Nephron progenitor cell (in vitro differentiated cells): ENCODE data around the gene RHOBTB3.
"Not testable (repeated sequence)": the region's sequence is repeated elsewhere in the genome, so short reads cannot be mapped to it uniquely, and the experiment has no call there.

Source experiments
- DNase-seq: peaks from one replicate; pipeline ENCODE4 v3.0.0; 2021
- H3K27ac Mint-ChIP-seq: 2 replicates; pipeline ENCODE4 v1.8.0; 2021; ENCODE audit warnings: mild to moderate bottlenecking, moderate library complexity, mixed read lengths
- H3K27me3 Mint-ChIP-seq: 2 replicates; pipeline ENCODE4 v1.8.0; 2021; ENCODE audit warnings: mild to moderate bottlenecking, low read depth, mixed read lengths; ENCODE audit not compliant: poor library complexity
- H3K36me3 Mint-ChIP-seq: 2 replicates; pipeline ENCODE4 v1.8.0; 2021; ENCODE audit warnings: low read depth, mixed read lengths
- H3K4me1 Mint-ChIP-seq: 2 replicates; pipeline ENCODE4 v1.8.0; 2021; ENCODE audit warnings: mixed read lengths
- H3K4me3 Mint-ChIP-seq: 2 replicates; pipeline ENCODE4 v1.8.0; 2021; ENCODE audit warnings: mild to moderate bottlenecking, moderate library complexity, mixed read lengths
- H3K9me3 Mint-ChIP-seq: 2 replicates; pipeline ENCODE4 v1.8.0; 2021; ENCODE audit warnings: mild to moderate bottlenecking, moderate library complexity, mixed read lengths
- TF ChIP-seq, protein P1 (sequence below): fragments of 200-600 bp; sonication (generic); IDR thresholded peaks from 2 replicates; pipeline ENCODE4 v1.5.0; 2021; ENCODE audit warnings: antibody characterized with exemption

RHOBTB3 gene

DNA sequence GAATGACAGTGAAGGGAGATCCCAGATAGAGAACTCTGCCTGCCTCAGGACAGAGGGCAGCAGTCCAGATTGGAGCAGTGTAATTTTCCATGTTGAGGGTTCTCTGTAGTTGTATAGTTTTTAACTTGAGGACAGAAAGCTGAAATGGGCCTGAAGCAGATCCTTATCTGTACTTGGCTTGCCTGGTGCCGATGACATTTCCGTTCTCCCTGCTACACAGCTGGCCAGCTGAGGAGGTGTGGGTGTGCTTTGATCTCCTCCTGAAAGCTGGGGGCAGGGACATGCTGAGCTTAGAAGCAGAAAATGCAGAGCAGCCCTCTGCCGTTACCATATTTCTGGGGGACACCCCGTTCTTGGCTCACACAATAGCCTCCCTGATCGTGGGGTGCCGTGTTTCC lies 80.9 kb downstream of the RHOBTB3 start:
- TF ChIP-seq, protein P1, sequence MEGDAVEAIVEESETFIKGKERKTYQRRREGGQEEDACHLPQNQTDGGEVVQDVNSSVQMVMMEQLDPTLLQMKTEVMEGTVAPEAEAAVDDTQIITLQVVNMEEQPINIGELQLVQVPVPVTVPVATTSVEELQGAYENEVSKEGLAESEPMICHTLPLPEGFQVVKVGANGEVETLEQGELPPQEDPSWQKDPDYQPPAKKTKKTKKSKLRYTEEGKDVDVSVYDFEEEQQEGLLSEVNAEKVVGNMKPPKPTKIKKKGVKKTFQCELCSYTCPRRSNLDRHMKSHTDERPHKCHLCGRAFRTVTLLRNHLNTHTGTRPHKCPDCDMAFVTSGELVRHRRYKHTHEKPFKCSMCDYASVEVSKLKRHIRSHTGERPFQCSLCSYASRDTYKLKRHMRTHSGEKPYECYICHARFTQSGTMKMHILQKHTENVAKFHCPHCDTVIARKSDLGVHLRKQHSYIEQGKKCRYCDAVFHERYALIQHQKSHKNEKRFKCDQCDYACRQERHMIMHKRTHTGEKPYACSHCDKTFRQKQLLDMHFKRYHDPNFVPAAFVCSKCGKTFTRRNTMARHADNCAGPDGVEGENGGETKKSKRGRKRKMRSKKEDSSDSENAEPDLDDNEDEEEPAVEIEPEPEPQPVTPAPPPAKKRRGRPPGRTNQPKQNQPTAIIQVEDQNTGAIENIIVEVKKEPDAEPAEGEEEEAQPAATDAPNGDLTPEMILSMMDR: no peak
- Mint-ChIP-seq H3K4me1 (peaks cover 54% of the 10 kb centered on the region), H3K4me3 (no peak overlapping the region), H3K27ac (no peak overlapping the region), H3K36me3 (peaks cover 39% of the 10 kb centered on the region), H3K27me3 (no peaks in the 10 kb centered on the region), H3K9me3 (no peaks in the 10 kb centered on the region)
- DNase-seq: no peak

GRCh38 chr5:95813035-95813434 lies 81.9 kb downstream of the RHOBTB3 start:
- H3K27me3 Mint-ChIP-seq, H3K4me3 Mint-ChIP-seq, H3K27ac Mint-ChIP-seq, DNase-seq, H3K9me3 Mint-ChIP-seq: not testable (repeated sequence)
- Mint-ChIP-seq H3K36me3 (peaks cover 39% of the 10 kb centered on the region), H3K4me1 (peaks cover 63% of the 10 kb centered on the region)

GRCh38 chr5:95815155-95815729 lies 84.1 kb downstream of the RHOBTB3 start:
- Mint-ChIP-seq H3K27ac (no peak overlapping the region), H3K27me3 (no peaks in the 10 kb centered on the region), H3K36me3 (peaks cover 31% of the 10 kb centered on the region), H3K9me3 (no peaks in the 10 kb centered on the region), H3K4me3 (no peak overlapping the region), H3K4me1 (peaks cover 54% of the 10 kb centered on the region)
- TF ChIP-seq, protein P1: no peak
- no peak for DNase-seq

DNA sequence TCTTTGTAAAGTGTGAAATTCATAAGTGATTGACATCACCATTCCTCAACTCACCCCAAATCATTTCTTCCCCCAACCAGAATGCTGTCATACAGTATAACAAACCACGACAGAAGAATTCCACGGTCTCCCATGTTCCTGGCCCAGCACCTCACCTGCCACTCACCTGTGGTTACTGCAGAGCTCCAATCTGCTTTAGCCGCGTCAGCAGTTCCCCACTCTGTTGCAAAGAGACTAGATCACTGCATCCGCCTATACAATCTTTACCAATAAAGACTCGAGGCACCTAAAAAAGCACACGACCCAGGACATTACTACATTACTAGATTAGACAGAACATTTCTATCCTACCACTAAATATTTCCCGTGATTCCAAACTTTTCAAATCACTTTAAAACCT lies 85.2 kb downstream of the RHOBTB3 start:
- TF ChIP-seq, protein P1: no peak
- Mint-ChIP-seq H3K4me1 (peaks cover 47% of the 10 kb centered on the region), H3K27me3 (no peaks in the 10 kb centered on the region), H3K4me3 (no peak overlapping the region), H3K27ac (no peak overlapping the region), H3K9me3 (no peaks in the 10 kb centered on the region), H3K36me3 (peaks cover 31% of the 10 kb centered on the region)
- DNase-seq: no peak

DNA sequence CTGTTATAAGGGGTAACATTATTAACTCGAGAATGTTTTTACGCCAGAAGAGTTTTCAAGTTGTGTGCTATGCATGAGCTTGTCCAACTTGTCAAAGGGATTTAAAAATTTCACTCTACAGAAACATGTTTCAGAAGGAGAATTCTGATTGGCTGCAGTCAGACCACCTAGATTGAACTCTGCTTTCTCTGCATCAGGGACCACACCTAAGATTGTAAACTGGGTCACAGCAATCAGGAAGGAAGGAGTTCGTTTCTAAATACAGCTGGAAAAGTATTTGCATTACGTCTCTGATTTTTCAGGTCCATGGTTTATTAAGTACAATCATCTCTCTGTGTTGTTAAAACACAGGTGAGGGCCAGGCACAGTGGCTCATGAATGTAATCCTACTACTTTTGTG lies 85.6 kb downstream of the RHOBTB3 start:
- Mint-ChIP-seq H3K27ac (no peak overlapping the region), H3K9me3 (no peaks in the 10 kb centered on the region), H3K27me3 (no peaks in the 10 kb centered on the region), H3K36me3 (peaks cover 31% of the 10 kb centered on the region), H3K4me1 (peaks cover 47% of the 10 kb centered on the region), H3K4me3 (no peak overlapping the region)
- TF ChIP-seq, protein P1: no peak
- DNase-seq: no peak

- Mint-ChIP-seq H3K27me3 (no peaks in the 10 kb centered on the region), H3K9me3 (no peaks in the 10 kb centered on the region), H3K4me3 (peak overlapping the region; percentile 76), H3K27ac (peak overlapping the region; percentile 62), H3K4me1 (peaks cover 47% of the 10 kb centered on the region), H3K36me3 (peaks cover 31% of the 10 kb centered on the region)
- TF ChIP-seq, protein P1: no peak
- DNase-seq: peak; percentile 37
Observed at GRCh38 chr5:95817430-95817829, 86.3 kb downstream of the RHOBTB3 start.
